Heart right ventricle (tissue), 16 donors: ENCODE measurements around the gene MOSMO. TPM values are rescaled to one million over a fixed set of nuclear protein-coding genes. Genes with fewer than 3 reads are reported as not detected.

Source experiments
- ATAC-seq, 8 donors: fragments of 200-7000 bp; cut with Tn5 transposase; one replicate each; pipeline ENCODE4 v1.9.1; 2020; ENCODE audit warnings: mild to moderate bottlenecking in 8 of 8, moderate library complexity in 8 of 8, moderate number of reproducible peaks in 1 of 8
- DNase-seq, 2 donors: peaks; one replicate each; pipeline ENCODE4 v3.0.0-alpha.2; 2020
- H3K27ac ChIP-seq, 10 donors: fragments of 200-600 bp; sonication (generic) in 2 of 10; one replicate each; pipeline versions ENCODE4 v1.5.0 to v1.8.0; 2020 to 2022; ENCODE audit warnings: mild to moderate bottlenecking in 3 of 10
- H3K27me3 ChIP-seq, 7 donors: fragments of 200-600 bp; one replicate each; pipeline ENCODE4 v1.8.0; 2021 to 2022; ENCODE audit warnings: mild to moderate bottlenecking in 2 of 7
- H3K36me3 ChIP-seq, 9 donors: fragments of 200-600 bp; sonication (generic) in 1 of 9; one replicate each; pipeline versions ENCODE4 v1.5.0 to v1.8.0; 2020 to 2022; ENCODE audit warnings: mild to moderate bottlenecking in 2 of 9
- H3K4me1 ChIP-seq, 9 donors: fragments of 200-600 bp; sonication (generic) in 1 of 9; one replicate each; pipeline versions ENCODE4 v1.5.0 to v1.8.0; 2020 to 2022; ENCODE audit warnings: mild to moderate bottlenecking in 4 of 9
- H3K4me3 ChIP-seq, 10 donors: fragments of 200-600 bp; sonication (generic) in 2 of 10; one replicate each; pipeline versions ENCODE4 v1.5.0 to v1.8.0; 2020 to 2022; ENCODE audit warnings: mild to moderate bottlenecking in 7 of 10, moderate library complexity in 2 of 10
- H3K9me3 ChIP-seq, 11 donors: fragments of 200-600 bp in 10 of 11; sonication (generic) in 2 of 11; one replicate each; pipeline versions ENCODE4 v1.5.0 to v1.8.0; 2013 to 2022; ENCODE audit warnings: mild to moderate bottlenecking in 2 of 11, control low read depth in 1 of 11, moderate library complexity in 1 of 11
- CTCF ChIP-seq, 9 donors: fragments of 200-600 bp; sonication (generic) in 2 of 9; IDR thresholded peaks; one replicate each; pipeline versions ENCODE4 v1.5.0 to v1.8.0; 2021 to 2022; ENCODE audit warnings: antibody characterized with exemption in 9 of 9, mild to moderate bottlenecking in 5 of 9, moderate library complexity in 1 of 9
- WGBS, 2 donors: extraction: QIAGEN DNeasy Blood & Tissue Kit; methylation state at CpG; one replicate each; pipeline ENCODE4 v1.1.7; 2013; ENCODE audit warnings: inconsistent platforms in 1 of 2; 5-methylcytosine and 5-hydroxymethylcytosine counted together
- intact Hi-C, 10 donors: fragments of 100-400 bp; cut with DNase I; formaldehyde crosslinking; loops; one replicate each; pipeline versions ENCODE4 v1.11.1 to v1.14.2; 2022
- polyA plus RNA-seq, 2 donors: library from polyadenylated mRNA; stranded (reverse); fragments of 200-250 nt; gene quantifications; one replicate each; pipeline ENCODE4 v1.2.3, GENCODE V29; 2013
- total RNA-seq, 10 donors: library from RNA; stranded (reverse); fragmentation: NEBNext Ultra II Directional in 3 of 10; extraction: Animal tissue kit (Norgen Biotek cat#: 25700) in 3 of 10; gene quantifications; one replicate each; pipeline versions ENCODE4 v1.2.1 to v1.2.4, GENCODE V29; 2021 to 2023
- donor health status: Arrhythmogenic right ventricular cardiomyopathy.
- donor health status: ischemic (EF 13 %, LVEDD 7.1; RV severe dilation, severe dysfunction).
- donor health status: healthy with polysubstance abuse.
- donor health status: DM: no; HTN: yes; CAD: no.
- donor health status: DM: no; HTN: no; CAD: no.
- donor health status: ischemic (EF 25% LVEDD 6.9; RV normal size, moderate dysfunction).
- donor health status: ischemic (EF 25% LVEDD 5.7; RV mildly dilated, moderate dysfunction).
- donor health status: healthy.
- donor health status: DM: yes; HTN: yes; CAD: no.
- donor health status: Ischemic cardiomyopathy.
- donor health status: ischemic (EF 35%, LVEDD 5.7; RV mildly dilated, moderate dysfunction).
- donor health status: nonischemic (EF 11% LVEDD 7.7; RV severe dilation, severe dysfunction).
- donor health status: DM: yes; HTN: yes; CAD: no.
- donor health status: PGD.
- donor health status: ischemic (EF 29% LVEDD 5.4; RV normal size, mild dysfunction).
- donor health status: nonischemic (EF 23%, LVEDD 6.1; RV moderate dilation, normal function).

The MOSMO gene
- total and polyA plus RNA-seq, 12 donors, result 7.5 to 13.0 (median 11.3) TPM

DNA sequence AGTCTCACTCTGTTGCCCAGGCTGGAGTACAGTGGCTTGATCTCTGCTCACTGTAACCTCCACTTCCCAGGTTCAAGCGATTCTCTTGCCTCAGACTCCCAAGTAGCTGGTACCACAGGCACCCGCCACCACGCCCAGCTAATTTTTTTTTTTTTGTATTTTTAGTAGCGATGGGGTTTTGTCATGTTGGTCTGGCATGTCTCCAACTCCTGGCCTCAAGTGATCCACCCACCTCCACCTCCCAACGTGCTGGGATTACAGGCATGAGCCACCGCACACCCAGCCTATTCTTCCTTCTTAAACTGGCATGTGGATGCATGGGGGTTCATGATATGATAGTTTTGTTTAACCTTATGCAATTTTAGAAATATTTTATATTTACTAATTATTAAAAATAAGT lies 45.1 kb downstream of the MOSMO start:
- no peaks in the 10 kb centered on the region for H3K9me3 ChIP-seq
- H3K27me3 ChIP-seq, result no peaks in the 10 kb centered on the region
- H3K27ac ChIP-seq, result no peak overlapping the region
- no peak overlapping the region for H3K4me3 ChIP-seq
- ATAC-seq, result no peak
- DNase-seq, result no peak
- peaks cover 0 to 9% (median 0%) of the 10 kb centered on the region in 9 donors for H3K4me1 ChIP-seq
- no peak for TF ChIP-seq CTCF (IDR thresholded peaks at IDR 0.05)
- peaks cover 0 to 8% (median 0%) of the 10 kb centered on the region in 9 donors for H3K36me3 ChIP-seq
- intact Hi-C loops, result no loop called here
- WGBS, 2 donors, result 73 to 83% methylated on average over 6 of the region's 6 CpGs

DNA sequence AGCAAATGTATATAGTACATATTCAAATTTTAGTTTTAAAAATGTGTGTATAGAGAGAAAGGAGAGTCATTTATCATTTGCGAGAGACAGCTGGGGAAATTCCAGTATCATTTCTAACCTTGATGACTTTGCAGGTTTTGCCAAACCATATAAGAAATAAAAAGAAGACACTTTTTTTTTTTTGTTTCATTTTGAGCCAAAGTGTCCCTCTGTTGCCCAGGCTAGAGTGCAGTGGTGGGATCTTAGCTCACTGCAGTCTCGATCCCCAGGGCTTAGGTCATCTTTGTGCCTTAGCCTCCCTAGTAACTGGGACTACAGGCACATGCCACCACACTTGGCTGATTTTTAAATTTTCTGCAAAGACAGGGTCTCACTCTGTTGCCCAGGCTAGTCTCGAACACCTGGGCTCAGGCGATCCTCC lies 46.0 kb downstream of the MOSMO start:
- H3K4me3 ChIP-seq, result no peak overlapping the region
- H3K9me3 ChIP-seq, result no peaks in the 10 kb centered on the region
- peaks cover 0 to 8% (median 0%) of the 10 kb centered on the region in 9 donors for H3K36me3 ChIP-seq
- H3K4me1 ChIP-seq, result peaks cover 0 to 9% (median 0%) of the 10 kb centered on the region in 9 donors
- 96% methylated on average over 4 of the region's 4 CpGs for WGBS, 2 donors
- no peaks in the 10 kb centered on the region for H3K27me3 ChIP-seq
- H3K27ac ChIP-seq, result no peak overlapping the region
- no peak for TF ChIP-seq CTCF (IDR thresholded peaks at IDR 0.05)
- DNase-seq (no peak), ATAC-seq (no peak)
- intact Hi-C loops, result no loop called here

DNA sequence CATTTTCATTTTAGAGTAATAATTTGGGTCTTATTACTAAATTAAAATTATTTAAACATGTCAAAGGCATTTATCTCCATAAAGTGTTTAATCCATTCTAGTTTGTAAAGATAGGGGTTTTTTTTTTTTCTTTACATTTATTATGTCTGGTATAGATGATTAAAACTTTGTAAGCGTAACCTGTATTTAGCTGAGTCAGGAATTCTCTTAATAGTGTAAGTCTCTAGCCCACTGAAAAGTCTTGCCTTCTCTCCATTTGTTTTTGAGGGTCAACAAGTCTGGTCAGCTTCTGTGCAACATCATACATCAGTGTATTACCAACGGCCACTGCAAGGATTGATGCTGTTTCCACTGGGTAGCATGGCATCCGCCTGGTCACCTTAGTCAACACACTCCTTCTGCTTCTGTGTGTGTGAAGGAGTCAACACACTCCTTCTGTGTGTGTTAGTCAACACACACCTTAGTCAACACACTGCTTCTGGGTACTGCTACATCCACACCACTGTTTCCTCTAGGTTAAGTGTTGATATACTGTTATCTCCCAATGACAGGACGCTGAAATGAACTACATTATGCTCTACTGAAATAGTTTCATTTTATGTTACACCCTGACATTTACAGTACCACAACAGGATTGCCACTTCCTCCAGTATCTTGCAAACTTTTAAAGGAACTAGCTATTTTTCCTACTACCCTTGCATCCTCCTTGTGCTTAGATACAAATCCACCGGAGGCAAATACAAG lies 47.1 kb downstream of the MOSMO start:
- peaks cover 0 to 9% (median 0%) of the 10 kb centered on the region in 9 donors for H3K4me1 ChIP-seq
- no peaks in the 10 kb centered on the region for H3K27me3 ChIP-seq
- intact Hi-C loops, result no loop called here
- no peak for TF ChIP-seq CTCF (IDR thresholded peaks at IDR 0.05)
- WGBS, 2 donors, result 78 to 81% methylated on average over 5 of the region's 5 CpGs
- no peaks in the 10 kb centered on the region for H3K9me3 ChIP-seq
- peaks cover 0 to 8% (median 0%) of the 10 kb centered on the region in 9 donors for H3K36me3 ChIP-seq
- DNase-seq (no peak), ATAC-seq (no peak)
- no peak overlapping the region for H3K4me3 ChIP-seq
- no peak overlapping the region for H3K27ac ChIP-seq

DNA sequence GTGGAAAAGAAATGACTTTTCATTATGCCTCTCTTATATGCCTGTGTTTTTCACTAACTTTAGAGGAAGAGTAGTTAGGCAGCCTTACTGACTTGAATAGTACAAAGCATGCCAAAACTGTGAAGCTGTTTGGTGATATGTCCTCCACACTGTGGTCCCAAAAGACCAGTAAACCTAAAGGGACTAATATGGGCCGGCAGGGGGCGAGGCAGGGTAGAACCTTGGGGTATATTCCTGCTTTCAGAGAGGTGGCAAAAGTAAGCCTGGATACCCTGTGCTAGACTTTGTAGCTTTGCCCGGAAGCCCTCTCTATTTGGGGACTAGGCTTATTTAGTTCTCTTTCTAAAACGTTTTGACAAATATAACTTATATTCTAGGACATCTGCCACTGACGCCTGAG lies 48.0 kb downstream of the MOSMO start:
- no peak for DNase-seq
- no peak overlapping the region for H3K27ac ChIP-seq
- ATAC-seq, result no peak
- intact Hi-C loops, result no loop called here
- TF ChIP-seq CTCF (IDR thresholded peaks at IDR 0.05), result no peak
- peaks cover 0 to 9% (median 0%) of the 10 kb centered on the region in 9 donors for H3K4me1 ChIP-seq
- no peaks in the 10 kb centered on the region for H3K27me3 ChIP-seq
- H3K4me3 ChIP-seq, result no peak overlapping the region
- peaks cover 0 to 8% (median 0%) of the 10 kb centered on the region in 9 donors for H3K36me3 ChIP-seq
- H3K9me3 ChIP-seq, result no peaks in the 10 kb centered on the region
- 77 to 81% methylated on average over 5 of the region's 5 CpGs for WGBS, 2 donors
